Right renal cortex interstitium (tissue), 3 donors: Measurements from ENCODE around the gene PROSER3. TPM values are rescaled to one million over a fixed set of nuclear protein-coding genes. Genes with fewer than 3 reads are reported as not detected.
"Not testable (repeated sequence)": the region's sequence is repeated elsewhere in the genome, so short reads cannot be mapped to it uniquely, and the experiment has no call there.

Source experiments
- DNase-seq, 3 donors: peaks; one replicate each; pipeline ENCODE4 v3.0.0-alpha.2; 2013; ENCODE audit warnings: low read depth in 3 of 3, low spot score in 2 of 3
- polyA plus RNA-seq, 3 donors: library from polyadenylated mRNA; unstranded; fragments of 120-200 nt; gene quantifications; one replicate each; pipeline ENCODE4 v1.2.1, GENCODE V29; 2013; ENCODE audit not compliant: insufficient read length in 3 of 3

PROSER3 gene
- polyA plus RNA-seq, 3 donors = 12.9 to 14.7 (median 14.5) TPM

GRCh38 chr19:35751839-35752745 lies 5.9 kb upstream of the PROSER3 start:
- DNase-seq = no peak

GRCh38 chr19:35752746-35753350 lies 5.1 kb upstream of the PROSER3 start:
- DNase-seq = no peak

- DNase-seq = no peak
These were observed 4.2 kb upstream of the PROSER3 start for GRCh38 chr19:35753634-35754369.

- DNase-seq = no peak
These were observed 3.4 kb upstream of the PROSER3 start for GRCh38 chr19:35754370-35755130.

GRCh38 chr19:35755131-35755549 lies 2.8 kb upstream of the PROSER3 start:
- no peak for DNase-seq

- DNase-seq = no peak
These were observed 2.2 kb upstream of the PROSER3 start for GRCh38 chr19:35755550-35756376.

GRCh38 chr19:35756377-35757230 lies 1.4 kb upstream of the PROSER3 start, which contains the start of gene HSPB6:
Gene HSPB6 (minus strand): TSS chr19:35757029. CDS start chr19:35757008, 21 bp downstream.
- DNase-seq = no peak

- no peak for DNase-seq
These were observed 686 bp upstream of the PROSER3 start for GRCh38 chr19:35757231-35757748.

GRCh38 chr19:35759697-35760096 lies 1.7 kb downstream of the PROSER3 start:
- DNase-seq = no peak

GRCh38 chr19:35760711-35761349 lies 2.9 kb downstream of the PROSER3 start:
- no peak for DNase-seq

- DNase-seq = no peak
These were observed 6.7 kb downstream of the PROSER3 start for GRCh38 chr19:35764432-35765315.

GRCh38 chr19:35766571-35767104 lies 8.7 kb downstream of the PROSER3 start:
- DNase-seq = no peak

- peak in 1 of 3 donors; percentile 56 for DNase-seq
These were observed 9.5 kb downstream of the PROSER3 start for GRCh38 chr19:35767288-35768081.

GRCh38 chr19:35768082-35768421 lies 10.1 kb downstream of the PROSER3 start:
- DNase-seq = no peak

GRCh38 chr19:35772362-35772761 lies 14.4 kb downstream of the PROSER3 start:
- not testable (repeated sequence) for DNase-seq
